GM18951 (cell line): ENCODE data around the gene CELA3B.
"Not testable (repeated sequence)": the region's sequence is repeated elsewhere in the genome, so short reads cannot be mapped to it uniquely, and the experiment has no call there.

ENCODE experiments used
- POLR2A ChIP-seq: IDR thresholded peaks from 4 replicates; pipeline ENCODE4 v1.6.1; 2011; ENCODE audit warnings: mild to moderate bottlenecking; ENCODE audit not compliant: insufficient read length, insufficient read depth; ENCODE audit errors: extremely low read depth
- in situ Hi-C: fragments of 300-500 bp; cut with MboI; formaldehyde crosslinking; loops from one replicate; pipeline ENCODE4 v1.12.0; 2022; ENCODE audit warnings: low sequenced_read_pairs, mixed read lengths, inconsistent platforms; ENCODE audit not compliant: unreplicated experiment

CELA3B gene

GRCh38 chr1:21952786-21953520 is 23.9 kb upstream of the CELA3B start:
- no peak for TF ChIP-seq POLR2A
- in situ Hi-C loops: loop anchor here (25.0 kb wide), 1 partner anchor 241 kb away; no protein-coding TSS in a partner anchor

- no peak for TF ChIP-seq POLR2A
- in situ Hi-C loops: loop anchor here (25.0 kb wide), 1 partner anchor 243 kb away; no protein-coding TSS in a partner anchor
These were observed 21.8 kb upstream of the CELA3B start for GRCh38 chr1:21955058-21955457.

- in situ Hi-C loops: loop anchor here (25.0 kb wide), 1 partner anchor 243 kb away; no protein-coding TSS in a partner anchor
- no peak for TF ChIP-seq POLR2A
These were observed 21.1 kb upstream of the CELA3B start for GRCh38 chr1:21955501-21956281.

- in situ Hi-C loops: loop anchor here (25.0 kb wide), 1 partner anchor 245 kb away; no protein-coding TSS in a partner anchor
- no peak for TF ChIP-seq POLR2A
These were observed 19.9 kb upstream of the CELA3B start for GRCh38 chr1:21956720-21957552.

- in situ Hi-C loops: loop anchor here (25.0 kb wide), 1 partner anchor 249 kb away; no protein-coding TSS in a partner anchor
- TF ChIP-seq POLR2A: no peak
These were observed 15.5 kb upstream of the CELA3B start for GRCh38 chr1:21961337-21961736.

- in situ Hi-C loops: loop anchor here (25.0 kb wide), 1 partner anchor 249 kb away; no protein-coding TSS in a partner anchor
These were observed 15.0 kb upstream of the CELA3B start for GRCh38 chr1:21961799-21962198.

GRCh38 chr1:21963477-21964217 is 13.2 kb upstream of the CELA3B start:
- no peak for TF ChIP-seq POLR2A
- in situ Hi-C loops: loop anchor here (25.0 kb wide), 1 partner anchor 251 kb away; no protein-coding TSS in a partner anchor

More at GRCh38 chr1:21961799-21962198, 15.0 kb upstream of the CELA3B start:
- TF ChIP-seq POLR2A: no peak

- in situ Hi-C loops: loop anchor here (25.0 kb wide), 1 partner anchor 254 kb away; no protein-coding TSS in a partner anchor
- TF ChIP-seq POLR2A: no peak
These were observed 10.4 kb upstream of the CELA3B start for GRCh38 chr1:21966247-21967000.

GRCh38 chr1:21967216-21967615 is 9.6 kb upstream of the CELA3B start:
- in situ Hi-C loops: loop anchor here (25.0 kb wide), 1 partner anchor 255 kb away; no protein-coding TSS in a partner anchor

- in situ Hi-C loops: loop anchor here (25.0 kb wide), 1 partner anchor 257 kb away; no protein-coding TSS in a partner anchor
These were observed 7.8 kb upstream of the CELA3B start for GRCh38 chr1:21969066-21969465.

- in situ Hi-C loops: loop anchor here (25.0 kb wide), 1 partner anchor 258 kb away; no protein-coding TSS in a partner anchor
These were observed 6.3 kb upstream of the CELA3B start for GRCh38 chr1:21970523-21970922.

GRCh38 chr1:21972973-21973441 is 3.8 kb upstream of the CELA3B start:
- in situ Hi-C loops: loop anchor here (25.0 kb wide), 1 partner anchor 261 kb away; no protein-coding TSS in a partner anchor

GRCh38 chr1:21973948-21974347 is 2.9 kb upstream of the CELA3B start:
- in situ Hi-C loops: loop anchor here (25.0 kb wide), 1 partner anchor 262 kb away; no protein-coding TSS in a partner anchor

- in situ Hi-C loops: loop anchor here (25.0 kb wide), 1 partner anchor 262 kb away; no protein-coding TSS in a partner anchor
These were observed 2.1 kb upstream of the CELA3B start for GRCh38 chr1:21974699-21975098.

GRCh38 chr1:21975296-21975695 is 1.5 kb upstream of the CELA3B start:
- in situ Hi-C loops: not testable (repeated sequence)

GRCh38 chr1:21978209-21978608 is 1.4 kb downstream of the CELA3B start:
- in situ Hi-C loops: not testable (repeated sequence)
